ENCODE measurements around the gene GATA1. TPM values are rescaled to one million over a fixed set of nuclear protein-coding genes. Genes with fewer than 3 reads are reported as not detected.
"Not testable (repeated sequence)": the region's sequence is repeated elsewhere in the genome, so short reads cannot be mapped to it uniquely, and the experiment has no call there.

The GATA1 gene
- total RNA-seq, 2 donors from 2014 or later, result not detected

DNA sequence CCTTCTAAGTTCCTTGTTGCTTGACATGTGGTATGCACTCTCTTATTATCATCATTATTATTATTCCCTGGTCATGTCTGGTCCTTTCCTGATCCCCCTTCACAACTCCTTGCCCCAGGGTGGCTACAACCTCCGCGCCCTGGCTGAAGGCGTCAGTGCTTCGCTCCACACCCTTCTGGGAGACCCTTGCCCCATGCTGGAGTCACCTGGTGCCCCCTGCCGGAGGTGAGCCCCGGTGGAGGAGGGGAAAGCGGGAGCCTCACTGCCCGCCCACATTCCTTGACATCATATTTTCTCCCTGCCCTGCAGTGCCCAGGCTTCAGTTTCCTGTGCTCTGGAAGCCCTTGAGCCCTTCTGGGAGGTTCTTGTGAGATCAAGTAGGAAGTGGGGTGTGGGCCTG is 28.9 kb downstream of the GATA1 start:
- H3K27me3 Mint-ChIP-seq, result no peaks in the 10 kb centered on the region
- no peaks in the 10 kb centered on the region for H3K9me3 Mint-ChIP-seq
- no peak overlapping the region for H3K27ac Mint-ChIP-seq
- H3K4me3 Mint-ChIP-seq, result no peak overlapping the region
- peaks cover 72% of the 10 kb centered on the region for H3K36me3 Mint-ChIP-seq (ENCODE audit: low read depth)
- no peak for ATAC-seq (replicated peaks)
- no peaks in the 10 kb centered on the region for H3K4me1 Mint-ChIP-seq

DNA sequence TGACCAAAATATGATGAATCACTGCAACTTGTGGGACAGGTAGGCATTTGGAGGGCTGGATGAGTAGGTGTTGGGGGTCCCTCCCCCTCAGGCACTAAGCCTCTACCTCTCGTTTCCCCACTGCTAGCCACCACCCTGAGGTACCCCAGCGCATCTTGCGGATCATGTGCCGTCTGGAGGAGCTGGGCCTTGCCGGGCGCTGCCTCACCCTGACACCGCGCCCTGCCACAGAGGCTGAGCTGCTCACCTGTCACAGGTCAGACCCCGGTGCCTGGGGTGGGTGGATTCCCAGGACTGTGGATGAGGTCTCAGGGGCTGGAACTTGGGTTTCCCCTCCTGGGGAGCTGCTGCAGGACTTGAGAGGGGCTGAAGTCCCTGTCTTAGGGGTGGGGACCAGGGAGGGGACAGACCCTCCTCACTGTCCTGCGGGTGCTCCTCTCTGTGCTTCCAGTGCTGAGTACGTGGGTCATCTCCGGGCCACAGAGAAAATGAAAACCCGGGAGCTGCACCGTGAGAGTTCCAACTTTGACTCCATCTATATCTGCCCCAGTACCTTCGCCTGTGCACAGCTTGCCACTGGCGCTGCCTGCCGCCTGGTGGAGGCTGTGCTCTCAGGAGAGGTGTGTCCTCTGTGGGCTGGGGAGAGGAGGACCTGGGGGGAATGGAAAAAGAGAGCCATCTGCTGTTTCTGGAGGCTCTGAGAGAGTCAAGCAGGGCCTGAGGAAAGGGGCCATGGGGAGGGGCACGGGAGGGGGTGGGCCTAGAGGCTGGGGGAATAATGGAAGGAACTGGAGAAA is 29.8 kb downstream of the GATA1 start:
- no peak overlapping the region for H3K27ac Mint-ChIP-seq
- no peak overlapping the region for H3K4me3 Mint-ChIP-seq
- no peaks in the 10 kb centered on the region for H3K27me3 Mint-ChIP-seq
- no peak for ATAC-seq (replicated peaks)
- H3K9me3 Mint-ChIP-seq, result no peaks in the 10 kb centered on the region
- H3K36me3 Mint-ChIP-seq (ENCODE audit: low read depth), result peaks cover 64% of the 10 kb centered on the region
- no peaks in the 10 kb centered on the region for H3K4me1 Mint-ChIP-seq

DNA sequence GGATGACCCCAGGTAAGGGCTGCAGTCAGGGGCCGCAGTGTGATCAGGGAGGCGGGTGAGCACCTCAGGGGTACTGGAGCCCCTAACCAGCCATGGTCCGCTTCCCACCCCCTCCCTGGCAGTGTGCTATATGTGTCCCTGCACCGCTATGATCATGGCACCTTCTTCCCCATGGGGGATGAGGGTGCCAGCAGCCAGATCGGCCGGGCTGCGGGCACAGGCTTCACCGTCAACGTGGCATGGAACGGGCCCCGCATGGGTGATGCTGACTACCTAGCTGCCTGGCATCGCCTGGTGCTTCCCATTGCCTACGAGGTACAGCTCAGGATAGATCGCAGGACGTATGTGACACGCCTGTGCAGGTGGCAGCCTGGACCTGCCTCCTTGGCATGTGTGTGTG is 31.7 kb downstream of the GATA1 start:
- ATAC-seq (replicated peaks), result no peak
- H3K4me1 Mint-ChIP-seq, result no peaks in the 10 kb centered on the region
- H3K9me3 Mint-ChIP-seq, result no peaks in the 10 kb centered on the region
- no peak overlapping the region for H3K27ac Mint-ChIP-seq
- H3K4me3 Mint-ChIP-seq, result no peak overlapping the region
- H3K27me3 Mint-ChIP-seq, result no peaks in the 10 kb centered on the region
- H3K36me3 Mint-ChIP-seq (ENCODE audit: low read depth), result peaks cover 59% of the 10 kb centered on the region

DNA sequence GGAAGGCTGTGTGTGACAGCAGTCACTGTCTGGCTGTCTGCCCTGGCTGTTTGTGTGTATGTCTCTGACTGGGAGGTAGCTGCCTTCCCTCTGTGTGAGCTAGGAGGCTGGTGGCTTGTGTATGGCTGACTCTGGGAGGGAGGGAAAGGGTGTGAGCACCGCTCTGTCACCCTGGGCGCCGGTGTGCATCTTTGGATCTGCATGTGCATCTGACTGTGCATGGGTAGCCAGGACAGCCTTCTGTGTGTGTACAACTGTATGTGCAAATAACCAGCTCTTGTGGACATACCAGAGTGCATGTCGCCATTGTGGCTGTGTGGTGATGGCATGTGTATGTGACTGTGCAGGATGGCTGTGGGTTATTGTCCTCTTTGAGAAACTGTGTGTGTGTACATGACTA is 32.5 kb downstream of the GATA1 start:
- H3K27me3 Mint-ChIP-seq, result no peaks in the 10 kb centered on the region
- H3K36me3 Mint-ChIP-seq (ENCODE audit: low read depth), result peaks cover 59% of the 10 kb centered on the region
- H3K9me3 Mint-ChIP-seq, result no peaks in the 10 kb centered on the region
- H3K4me3 Mint-ChIP-seq, result no peak overlapping the region
- no peak overlapping the region for H3K27ac Mint-ChIP-seq
- ATAC-seq (replicated peaks), result no peak
- no peaks in the 10 kb centered on the region for H3K4me1 Mint-ChIP-seq

DNA sequence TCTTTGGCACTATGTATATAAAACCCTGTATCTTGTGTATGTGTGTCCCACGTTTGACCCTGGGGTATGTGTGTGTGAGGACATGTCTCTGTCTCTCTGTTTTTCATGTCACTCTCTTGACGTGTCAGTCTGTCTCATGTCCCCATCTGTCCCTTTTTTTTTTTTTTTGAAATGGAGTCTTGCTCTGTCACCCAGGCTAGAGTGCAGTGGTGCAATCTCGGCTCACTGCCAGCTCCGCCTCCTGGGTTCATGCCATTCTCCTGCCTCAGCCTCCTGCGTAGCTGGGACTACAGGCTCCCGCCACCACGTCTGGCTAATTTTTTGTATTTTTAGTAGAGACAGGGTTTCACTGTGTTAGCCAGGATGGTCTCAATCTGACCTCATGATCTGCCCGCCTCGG is 33.0 kb downstream of the GATA1 start:
- H3K27ac Mint-ChIP-seq; H3K27me3 Mint-ChIP-seq; ATAC-seq (replicated peaks); H3K9me3 Mint-ChIP-seq; H3K4me3 Mint-ChIP-seq; H3K4me1 Mint-ChIP-seq: not testable (repeated sequence)
- H3K36me3 Mint-ChIP-seq (ENCODE audit: low read depth), result peaks cover 60% of the 10 kb centered on the region

DNA sequence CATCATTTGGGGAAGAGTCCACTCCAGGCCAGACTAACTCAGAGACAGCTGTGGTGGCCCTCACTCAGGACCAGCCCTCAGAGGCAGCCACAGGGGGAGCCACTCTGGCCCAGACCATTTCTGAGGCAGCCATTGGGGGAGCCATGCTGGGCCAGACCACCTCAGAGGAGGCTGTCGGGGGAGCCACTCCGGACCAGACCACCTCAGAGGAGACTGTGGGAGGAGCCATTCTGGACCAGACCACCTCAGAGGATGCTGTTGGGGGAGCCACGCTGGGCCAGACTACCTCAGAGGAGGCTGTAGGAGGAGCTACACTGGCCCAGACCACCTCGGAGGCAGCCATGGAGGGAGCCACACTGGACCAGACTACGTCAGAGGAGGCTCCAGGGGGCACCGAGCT is 36.7 kb downstream of the GATA1 start:
- Mint-ChIP-seq H3K27me3 (peaks cover 6% of the 10 kb centered on the region), H3K4me3 (no peak overlapping the region), H3K4me1 (no peaks in the 10 kb centered on the region), H3K9me3 (no peaks in the 10 kb centered on the region), H3K36me3 (ENCODE audit: low read depth) (peaks cover 52% of the 10 kb centered on the region), H3K27ac (no peak overlapping the region)
- ATAC-seq (replicated peaks), result no peak

DNA sequence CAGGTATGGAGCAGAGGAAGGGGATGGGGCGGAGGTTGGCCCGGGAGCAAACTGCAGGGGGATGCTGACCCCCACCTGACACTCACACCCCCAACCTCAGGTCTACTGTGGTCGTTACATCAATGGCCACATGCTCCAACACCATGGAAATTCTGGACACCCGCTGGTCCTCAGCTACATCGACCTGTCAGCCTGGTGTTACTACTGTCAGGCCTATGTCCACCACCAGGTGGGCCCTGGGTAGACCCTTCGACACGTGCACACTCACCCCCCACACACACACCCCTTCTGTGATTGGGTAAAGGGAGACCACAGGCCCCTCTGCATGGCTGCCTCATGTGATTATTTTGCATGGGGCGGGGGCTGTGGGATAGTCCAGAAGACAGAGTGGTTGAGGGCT is 37.7 kb downstream of the GATA1 start:
- H3K9me3 Mint-ChIP-seq, result no peaks in the 10 kb centered on the region
- H3K27me3 Mint-ChIP-seq, result peaks cover 6% of the 10 kb centered on the region
- H3K27ac Mint-ChIP-seq, result no peak overlapping the region
- H3K4me3 Mint-ChIP-seq, result no peak overlapping the region
- ATAC-seq (replicated peaks), result no peak
- H3K36me3 Mint-ChIP-seq (ENCODE audit: low read depth), result peaks cover 42% of the 10 kb centered on the region
- H3K4me1 Mint-ChIP-seq, result no peaks in the 10 kb centered on the region

DNA sequence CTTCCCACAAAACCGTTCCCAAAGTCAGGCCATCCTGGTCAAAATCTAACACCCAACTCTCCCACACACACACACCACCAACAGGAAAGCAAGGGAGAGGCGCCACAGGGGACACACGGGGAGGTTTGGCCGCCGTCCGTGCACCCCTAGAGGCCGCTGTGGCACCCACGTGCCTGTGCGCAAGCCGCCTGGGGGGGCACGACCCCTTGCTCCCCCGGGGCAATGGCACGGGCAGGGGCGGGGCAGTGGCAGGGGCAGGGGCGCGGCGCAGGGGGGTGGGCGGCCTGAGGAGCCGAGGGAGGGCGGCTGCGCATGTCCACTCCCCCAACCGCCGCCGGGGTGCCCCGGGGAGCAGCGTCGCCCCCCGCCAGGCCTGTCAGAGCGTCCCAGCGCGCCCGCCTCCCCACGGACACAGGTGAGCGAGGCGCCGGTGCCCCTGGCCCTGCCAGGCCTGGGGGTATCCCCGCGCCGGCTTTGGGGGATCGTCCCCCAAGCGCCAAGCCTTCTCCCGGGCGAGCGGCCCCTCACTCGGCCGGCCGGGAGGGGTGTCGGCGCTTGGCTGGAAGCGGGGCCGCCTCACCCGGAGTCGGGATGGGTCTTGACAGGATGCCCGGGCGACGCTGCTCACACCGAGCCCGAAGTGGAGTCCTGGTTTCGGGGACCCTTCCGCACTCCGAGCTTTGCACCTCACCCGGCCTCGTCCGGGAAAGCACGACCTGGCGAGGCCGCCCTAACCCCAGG is 39.9 kb downstream of the GATA1 start, which contains the start of gene ERAS:
ERAS (plus strand) TSS at position 379 of the 741 bp plus-strand sequence. CDS start 2,611 bp downstream, outside the sequence.
- no peak for ATAC-seq (replicated peaks)
- no peaks in the 10 kb centered on the region for H3K4me1 Mint-ChIP-seq
- H3K27me3 Mint-ChIP-seq, result peaks cover 9% of the 10 kb centered on the region
- peak within 1 kb of the TSS; percentile 59 for H3K4me3 Mint-ChIP-seq
- no peak within 1 kb of the TSS for H3K27ac Mint-ChIP-seq
- no peaks in the 10 kb centered on the region for H3K9me3 Mint-ChIP-seq
- peaks cover 32% of the 10 kb centered on the region for H3K36me3 Mint-ChIP-seq (ENCODE audit: low read depth)

DNA sequence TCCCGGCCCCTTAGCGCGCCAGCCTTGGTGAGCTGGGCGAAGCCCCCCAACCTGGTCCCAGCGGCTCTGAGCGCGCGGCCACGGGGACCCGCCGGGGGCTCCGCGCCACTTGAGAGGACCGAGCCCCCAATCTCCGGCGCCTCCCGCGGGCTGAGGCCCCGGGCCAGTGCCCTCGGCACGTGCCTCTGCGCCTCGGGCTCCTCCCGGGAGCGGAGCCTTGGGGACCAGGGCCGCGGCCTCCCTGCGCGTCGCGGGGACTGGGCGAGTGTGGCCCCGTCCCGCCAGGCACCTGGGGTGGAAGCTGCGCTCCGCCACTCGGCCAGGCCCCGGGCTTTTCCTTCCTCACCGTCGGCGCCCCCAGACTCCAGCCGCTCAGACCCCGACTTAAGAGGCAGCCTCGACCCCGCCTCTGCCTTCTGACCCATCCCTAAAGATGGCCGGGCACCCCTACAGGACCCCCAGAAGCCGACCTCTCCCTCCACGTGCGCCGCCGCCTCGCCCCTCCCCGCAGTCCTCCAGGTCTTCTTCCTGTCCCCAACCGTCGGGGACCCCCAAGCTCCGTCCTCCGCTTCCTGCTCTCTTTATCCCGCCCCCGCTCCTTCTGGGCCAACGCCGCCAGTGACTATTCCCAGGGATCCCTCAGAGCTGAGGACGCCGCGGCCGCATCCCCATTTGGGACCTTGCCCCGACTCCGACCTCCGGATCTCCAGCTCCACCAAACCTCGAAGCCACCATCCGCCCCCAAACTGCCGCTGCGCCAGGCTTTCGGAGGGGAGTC is 40.7 kb downstream of the GATA1 start:
- Mint-ChIP-seq H3K27me3 (peaks cover 9% of the 10 kb centered on the region), H3K9me3 (no peaks in the 10 kb centered on the region), H3K27ac (no peak overlapping the region), H3K36me3 (ENCODE audit: low read depth) (peaks cover 28% of the 10 kb centered on the region), H3K4me3 (peak overlapping the region; percentile 59), H3K4me1 (no peaks in the 10 kb centered on the region)
- ATAC-seq (replicated peaks), result no peak

DNA sequence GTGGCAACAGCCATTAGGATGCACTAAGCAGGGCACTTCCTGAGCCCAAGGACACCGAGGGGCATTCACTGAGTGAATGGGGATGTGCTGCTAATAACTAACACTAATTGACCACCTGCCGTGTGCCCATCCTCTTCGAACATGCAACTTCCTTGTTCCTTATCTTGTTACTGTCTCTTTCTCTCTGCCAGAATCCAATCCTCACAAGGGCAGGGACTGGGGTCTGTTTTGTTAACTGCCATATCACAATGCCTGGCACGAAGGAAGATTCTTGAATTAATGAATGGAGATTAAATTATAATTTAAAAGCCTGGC is 41.2 kb downstream of the GATA1 start:
- no peak for ATAC-seq (replicated peaks)
- Mint-ChIP-seq H3K4me3 (peak overlapping the region; percentile 59), H3K4me1 (no peaks in the 10 kb centered on the region), H3K27ac (no peak overlapping the region), H3K9me3 (no peaks in the 10 kb centered on the region), H3K27me3 (peaks cover 9% of the 10 kb centered on the region), H3K36me3 (ENCODE audit: low read depth) (peaks cover 22% of the 10 kb centered on the region)

DNA sequence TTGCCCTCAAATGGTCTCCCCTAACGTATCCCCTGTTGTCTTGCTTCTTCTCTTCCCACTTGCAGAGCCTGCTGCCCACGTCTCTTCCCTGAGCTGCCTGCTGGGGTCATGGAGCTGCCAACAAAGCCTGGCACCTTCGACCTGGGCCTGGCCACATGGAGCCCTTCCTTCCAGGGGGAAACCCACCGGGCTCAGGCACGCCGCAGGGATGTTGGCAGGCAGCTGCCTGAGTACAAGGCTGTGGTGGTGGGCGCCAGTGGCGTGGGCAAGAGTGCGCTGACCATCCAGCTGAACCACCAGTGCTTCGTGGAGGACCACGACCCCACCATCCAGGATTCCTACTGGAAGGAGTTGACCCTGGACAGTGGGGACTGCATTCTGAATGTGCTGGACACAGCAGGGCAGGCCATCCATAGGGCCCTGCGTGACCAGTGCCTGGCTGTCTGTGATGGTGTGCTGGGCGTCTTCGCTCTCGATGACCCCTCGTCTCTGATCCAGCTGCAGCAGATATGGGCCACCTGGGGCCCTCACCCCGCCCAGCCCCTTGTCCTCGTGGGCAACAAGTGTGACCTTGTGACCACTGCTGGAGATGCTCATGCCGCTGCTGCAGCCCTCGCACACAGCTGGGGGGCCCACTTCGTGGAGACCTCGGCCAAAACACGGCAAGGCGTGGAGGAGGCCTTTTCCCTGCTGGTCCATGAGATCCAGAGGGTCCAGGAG is 42.8 kb downstream of the GATA1 start:
- peaks cover 9% of the 10 kb centered on the region for H3K27me3 Mint-ChIP-seq

DNA sequence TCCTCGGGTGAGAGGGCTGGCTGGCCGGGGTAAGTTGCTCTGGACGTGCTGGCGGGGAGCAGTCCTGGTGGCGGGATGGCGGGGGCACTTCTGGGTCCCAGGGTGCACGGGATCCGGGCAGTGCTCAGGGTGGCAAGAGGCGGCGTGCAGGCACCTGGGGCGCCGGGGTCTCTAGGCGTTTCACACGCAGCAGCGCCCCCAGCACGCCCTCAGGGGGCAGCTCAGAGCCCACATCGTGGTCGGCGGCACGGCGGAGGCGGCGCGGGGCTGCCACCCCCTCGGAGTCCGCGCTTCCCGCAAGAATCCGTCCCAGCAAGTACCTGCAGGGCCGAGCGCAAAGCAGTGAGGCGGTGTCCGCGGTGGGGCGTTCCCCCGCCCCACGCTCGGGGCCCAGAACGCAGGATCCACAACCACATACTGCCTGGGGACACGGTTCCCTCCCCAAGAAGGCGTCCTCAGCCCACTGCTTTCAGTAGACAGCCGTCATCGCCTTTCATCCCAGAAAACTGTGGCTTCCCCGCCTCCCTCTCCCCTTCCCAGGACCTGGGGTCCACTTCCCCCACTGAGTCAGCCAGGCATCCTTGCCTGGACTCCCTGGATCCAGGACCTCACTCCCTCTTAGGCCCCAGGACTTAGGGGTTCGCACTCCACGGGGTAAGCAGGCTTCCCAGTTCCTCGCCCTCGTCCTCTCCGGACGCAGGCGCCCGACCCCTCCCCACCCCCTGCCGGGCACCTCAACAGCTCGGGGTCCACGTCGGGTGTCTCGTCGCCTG is 44.9 kb downstream of the GATA1 start:
- H3K4me3 Mint-ChIP-seq, result no peak overlapping the region
- peaks cover 9% of the 10 kb centered on the region for H3K27me3 Mint-ChIP-seq
- H3K4me1 Mint-ChIP-seq, result peaks cover 8% of the 10 kb centered on the region
- no peaks in the 10 kb centered on the region for H3K36me3 Mint-ChIP-seq (ENCODE audit: low read depth)
- no peak overlapping the region for H3K27ac Mint-ChIP-seq
- no peak for ATAC-seq (replicated peaks)
- no peaks in the 10 kb centered on the region for H3K9me3 Mint-ChIP-seq

More for the DNA sequence above, 42.8 kb downstream of the GATA1 start:
- Mint-ChIP-seq H3K9me3 (no peaks in the 10 kb centered on the region), H3K27ac (no peak overlapping the region), H3K4me3 (no peak overlapping the region), H3K4me1 (peaks cover under 1% of the 10 kb centered on the region), H3K36me3 (ENCODE audit: low read depth) (peaks cover 7% of the 10 kb centered on the region)
- ATAC-seq (replicated peaks), result no peak

DNA sequence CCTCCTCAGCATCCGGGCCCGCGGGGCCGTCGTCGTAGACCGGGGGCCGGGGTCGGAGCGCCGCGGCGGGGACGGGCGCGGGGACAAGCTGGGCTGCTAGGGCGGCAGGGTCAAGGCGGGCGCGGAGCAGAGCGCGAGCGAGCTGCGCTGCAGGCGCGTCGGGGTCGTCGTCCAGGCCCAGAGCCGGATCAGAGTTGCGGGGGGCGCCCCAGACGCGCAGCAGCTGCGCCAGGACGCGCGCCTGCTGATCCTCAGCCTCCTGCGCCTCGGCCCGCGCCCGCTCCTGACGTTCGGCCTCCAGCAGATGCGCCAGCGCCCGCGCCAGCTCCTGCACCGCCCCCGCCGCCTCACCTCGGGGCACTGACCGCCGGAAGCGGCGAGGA is 45.5 kb downstream of the GATA1 start:
- H3K4me1 Mint-ChIP-seq, result peaks cover 8% of the 10 kb centered on the region
- no peaks in the 10 kb centered on the region for H3K9me3 Mint-ChIP-seq
- no peak for ATAC-seq (replicated peaks)
- peaks cover 9% of the 10 kb centered on the region for H3K27me3 Mint-ChIP-seq
- no peak overlapping the region for H3K4me3 Mint-ChIP-seq
- H3K27ac Mint-ChIP-seq, result no peak overlapping the region
- H3K36me3 Mint-ChIP-seq (ENCODE audit: low read depth), result no peaks in the 10 kb centered on the region

All from activated T-helper 17 cell treated with anti-CD3 and anti-CD28 coated beads, Interleukin-2, amount 50 U/mL, for 72 hours (primary cell).